DND-41 (cell line): ENCODE measurements around the gene NKD1.

Source experiments
- EZH2 ChIP-seq: IDR thresholded peaks from 3 replicates; pipeline ENCODE4 v1.6.1; 2012; ENCODE audit warnings: borderline replicate concordance, low read depth, mild to moderate bottlenecking, moderate library complexity, low read length, inconsistent platforms; ENCODE audit not compliant: severe bottlenecking
- TF ChIP-seq, protein P1 (sequence below): IDR thresholded peaks from 2 replicates; pipeline ENCODE4 v1.5.1; 2012; ENCODE audit warnings: borderline replicate concordance, low read length, moderate library complexity, mild to moderate bottlenecking; ENCODE audit not compliant: poor library complexity, severe bottlenecking; ENCODE audit errors: extremely low read depth

DNA sequence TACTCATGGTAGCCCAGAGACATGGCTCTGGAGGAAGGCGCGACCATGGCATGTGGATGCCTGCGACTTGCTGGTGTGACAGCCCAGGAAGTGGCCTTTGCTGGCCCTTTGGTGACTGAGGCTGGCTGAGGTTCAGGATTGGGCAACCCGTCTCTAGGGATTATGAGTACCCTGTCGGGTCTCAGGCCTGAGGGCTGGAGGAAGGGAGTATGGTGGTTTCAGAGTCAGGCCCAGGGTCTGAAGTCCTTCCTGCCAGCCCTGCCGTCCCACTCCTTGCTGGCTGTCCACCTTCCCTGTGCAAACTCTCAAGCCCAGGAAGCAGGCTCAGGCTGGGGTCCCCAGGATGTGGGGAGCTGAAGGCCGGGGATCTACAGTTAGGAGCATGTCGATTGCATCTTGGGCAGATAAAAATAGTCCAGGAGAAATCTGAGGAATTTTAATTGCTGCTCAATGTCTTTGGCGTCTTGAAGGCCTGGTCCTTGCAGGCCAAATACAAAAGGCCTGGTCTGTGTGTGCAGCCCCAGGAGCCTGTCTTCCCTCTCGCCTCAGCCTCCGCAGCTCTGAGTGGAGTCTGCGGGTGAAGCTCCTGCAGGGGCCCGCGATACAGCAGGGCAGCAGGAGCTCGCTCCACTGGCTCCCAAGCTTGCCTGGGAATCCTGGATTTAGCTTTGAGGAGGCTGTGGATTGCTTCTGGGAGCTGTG is 52.5 kb downstream of the NKD1 start:
- TF ChIP-seq, protein P1, sequence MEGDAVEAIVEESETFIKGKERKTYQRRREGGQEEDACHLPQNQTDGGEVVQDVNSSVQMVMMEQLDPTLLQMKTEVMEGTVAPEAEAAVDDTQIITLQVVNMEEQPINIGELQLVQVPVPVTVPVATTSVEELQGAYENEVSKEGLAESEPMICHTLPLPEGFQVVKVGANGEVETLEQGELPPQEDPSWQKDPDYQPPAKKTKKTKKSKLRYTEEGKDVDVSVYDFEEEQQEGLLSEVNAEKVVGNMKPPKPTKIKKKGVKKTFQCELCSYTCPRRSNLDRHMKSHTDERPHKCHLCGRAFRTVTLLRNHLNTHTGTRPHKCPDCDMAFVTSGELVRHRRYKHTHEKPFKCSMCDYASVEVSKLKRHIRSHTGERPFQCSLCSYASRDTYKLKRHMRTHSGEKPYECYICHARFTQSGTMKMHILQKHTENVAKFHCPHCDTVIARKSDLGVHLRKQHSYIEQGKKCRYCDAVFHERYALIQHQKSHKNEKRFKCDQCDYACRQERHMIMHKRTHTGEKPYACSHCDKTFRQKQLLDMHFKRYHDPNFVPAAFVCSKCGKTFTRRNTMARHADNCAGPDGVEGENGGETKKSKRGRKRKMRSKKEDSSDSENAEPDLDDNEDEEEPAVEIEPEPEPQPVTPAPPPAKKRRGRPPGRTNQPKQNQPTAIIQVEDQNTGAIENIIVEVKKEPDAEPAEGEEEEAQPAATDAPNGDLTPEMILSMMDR = no peak
- no peak for TF ChIP-seq EZH2
